ENCODE data around the gene OPA3.
A peak's percentile ranks its signal among the peaks of the same experiment; 100 is the strongest.
"Not testable (repeated sequence)": the region's sequence is repeated elsewhere in the genome, so short reads cannot be mapped to it uniquely, and the experiment has no call there.

Gene OPA3

DNA sequence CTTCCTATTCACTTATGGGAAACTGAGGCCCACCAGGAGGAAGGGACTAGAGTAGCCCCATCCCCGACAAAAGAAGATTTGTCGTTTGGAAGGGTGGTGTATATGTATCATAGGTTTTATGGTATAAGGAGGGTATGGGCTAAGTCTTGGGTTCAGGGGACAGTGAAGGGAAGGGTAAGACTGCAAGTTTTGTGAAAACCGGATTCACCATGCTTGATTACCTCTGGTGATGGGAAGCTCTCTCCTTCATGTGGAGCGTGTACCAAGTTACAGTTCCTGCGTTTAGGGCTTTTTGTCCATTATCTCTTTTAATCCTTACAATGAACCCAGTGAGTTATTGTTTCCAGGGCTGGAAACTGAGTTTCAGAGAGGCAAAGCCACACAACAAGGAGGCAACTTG, 73.5 kb downstream of the OPA3 start:
- DNase-seq: no peak
- Histone ChIP-seq H3K4me3 (ENCODE audit: insufficient read depth in 1 of 2, low read depth in 1 of 2, low read length in 2 of 2) (no peak overlapping the region), H3K27me3 (ENCODE audit: control insufficient read depth in 1 of 2, insufficient read depth in 1 of 2, low read length in 2 of 2) (no peaks in the 10 kb centered on the region), H3K79me1 (replicated peaks; ENCODE audit: low read length, poor library complexity, severe bottlenecking) (peaks cover 2% of the 10 kb centered on the region), H2AFZ (ENCODE audit: low read depth, low read length) (no peak overlapping the region), H3K18ac (ENCODE audit: low read depth in 1 of 2, low read length in 2 of 2) (no peak overlapping the region), H2BK120ac (ENCODE audit: low read depth, low read length) (no peak overlapping the region), H4K8ac (ENCODE audit: low read length) (no peak overlapping the region), H4K91ac (ENCODE audit: low read length) (no peak overlapping the region), H2AK5ac (ENCODE audit: low read length, severe bottlenecking) (no peak overlapping the region), H3K9me3 (ENCODE audit: control insufficient read depth, low read length) (no peaks in the 10 kb centered on the region), H3K4ac (ENCODE audit: low read depth in 1 of 2, low read length in 2 of 2) (no peak overlapping the region), H2BK15ac (ENCODE audit: low read depth, poor library complexity, severe bottlenecking) (no peak overlapping the region), H3K36me3 (ENCODE audit: control insufficient read depth in 1 of 2, insufficient read depth in 2 of 2, low read depth in 1 of 2, low read length in 2 of 2) (peaks cover 0 to 20% of the 10 kb centered on the region in 2 experiments), H2BK5ac (ENCODE audit: low read depth, low read length, poor library complexity, severe bottlenecking) (no peak overlapping the region), H3K4me2 (ENCODE audit: low read length, poor library complexity, severe bottlenecking) (no peak overlapping the region), H3K9ac (ENCODE audit: low read length) (no peak overlapping the region), H3K27ac (ENCODE audit: low read length, poor library complexity, severe bottlenecking) (no peak overlapping the region), H2BK12ac (ENCODE audit: low read length in 2 of 2) (no peak overlapping the region), H3K23ac (ENCODE audit: low read length in 2 of 2) (no peak overlapping the region), H3K14ac (ENCODE audit: low read length in 2 of 2) (no peak overlapping the region), H3K4me1 (ENCODE audit: control insufficient read depth, insufficient read depth, low read depth, low read length) (peaks cover 21% of the 10 kb centered on the region)
- 97% methylated on average over 5 of the region's 5 CpGs for WGBS

DNA sequence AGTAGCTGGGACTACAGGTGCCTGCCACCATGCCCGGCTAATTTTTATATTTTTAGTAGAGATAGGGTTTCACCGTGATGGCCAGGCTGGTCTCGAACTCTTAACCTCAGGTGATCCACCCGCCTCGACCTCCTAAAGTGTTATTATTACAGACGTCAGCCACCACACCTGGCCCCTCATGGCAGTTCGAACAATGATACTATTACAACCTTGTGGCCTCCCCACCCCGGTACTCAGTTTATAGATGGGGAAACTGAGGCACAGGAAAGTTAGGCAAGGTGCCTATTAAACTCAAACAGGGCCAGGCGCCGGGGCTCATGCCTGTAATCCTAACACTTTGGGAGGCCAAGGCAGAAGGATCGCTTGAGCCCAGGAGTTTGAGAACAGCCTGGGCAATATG, 74.2 kb downstream of the OPA3 start:
- Histone ChIP-seq H3K4me1 (ENCODE audit: control insufficient read depth, insufficient read depth, low read depth, low read length) (peaks cover 20% of the 10 kb centered on the region), H3K36me3 (ENCODE audit: control insufficient read depth in 1 of 2, insufficient read depth in 2 of 2, low read depth in 1 of 2, low read length in 2 of 2) (peaks cover 0 to 12% of the 10 kb centered on the region in 2 experiments)
- 95% methylated on average over 8 of the region's 11 CpGs for WGBS
- not testable (repeated sequence) for H3K14ac ChIP-seq (ENCODE audit: low read length in 2 of 2); H3K4me2 ChIP-seq (ENCODE audit: low read length, poor library complexity, severe bottlenecking); H3K9ac ChIP-seq (ENCODE audit: low read length); H3K18ac ChIP-seq (ENCODE audit: low read depth in 1 of 2, low read length in 2 of 2); H4K91ac ChIP-seq (ENCODE audit: low read length); H3K4me3 ChIP-seq (ENCODE audit: insufficient read depth in 1 of 2, low read depth in 1 of 2, low read length in 2 of 2); H2AFZ ChIP-seq (ENCODE audit: low read depth, low read length); H4K8ac ChIP-seq (ENCODE audit: low read length); H2BK5ac ChIP-seq (ENCODE audit: low read depth, low read length, poor library complexity, severe bottlenecking); H3K27me3 ChIP-seq (ENCODE audit: control insufficient read depth in 1 of 2, insufficient read depth in 1 of 2, low read length in 2 of 2); H3K4ac ChIP-seq (ENCODE audit: low read depth in 1 of 2, low read length in 2 of 2); H2BK12ac ChIP-seq (ENCODE audit: low read length in 2 of 2); H2BK15ac ChIP-seq (ENCODE audit: low read depth, poor library complexity, severe bottlenecking); H3K27ac ChIP-seq (ENCODE audit: low read length, poor library complexity, severe bottlenecking); H3K23ac ChIP-seq (ENCODE audit: low read length in 2 of 2); H3K9me3 ChIP-seq (ENCODE audit: control insufficient read depth, low read length); H3K79me1 ChIP-seq (replicated peaks; ENCODE audit: low read length, poor library complexity, severe bottlenecking); H2BK120ac ChIP-seq (ENCODE audit: low read depth, low read length); DNase-seq; H2AK5ac ChIP-seq (ENCODE audit: low read length, severe bottlenecking)

DNA sequence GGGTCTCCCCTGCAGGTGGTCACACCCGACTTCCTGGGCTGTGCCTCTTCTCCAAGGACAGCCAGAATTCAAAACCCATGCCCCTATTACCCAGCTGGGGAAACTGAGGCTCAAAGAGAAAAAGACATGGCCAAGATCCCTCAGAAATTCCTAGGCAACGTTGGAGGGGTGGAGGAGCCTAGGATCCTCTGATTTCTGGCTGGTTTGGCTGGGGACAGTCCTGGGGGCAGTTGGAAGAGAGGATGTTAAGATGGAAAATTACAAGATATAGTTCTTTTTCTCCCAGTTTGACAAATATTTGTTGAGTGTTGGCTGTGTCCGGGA, 74.9 kb downstream of the OPA3 start:
- Histone ChIP-seq H3K4me1 (ENCODE audit: control insufficient read depth, insufficient read depth, low read depth, low read length) (peaks cover 18% of the 10 kb centered on the region), H4K91ac (ENCODE audit: low read length) (peak overlapping the region; percentile 93), H3K36me3 (ENCODE audit: control insufficient read depth in 1 of 2, insufficient read depth in 2 of 2, low read depth in 1 of 2, low read length in 2 of 2) (peaks cover 0 to 8% of the 10 kb centered on the region in 2 experiments), H2BK12ac (ENCODE audit: low read length in 2 of 2) (peak overlapping the region; percentile 31 to 54), H2BK5ac (ENCODE audit: low read depth, low read length, poor library complexity, severe bottlenecking) (peak overlapping the region; percentile 48), H3K79me1 (replicated peaks; ENCODE audit: low read length, poor library complexity, severe bottlenecking) (peaks cover 2% of the 10 kb centered on the region), H3K9ac (ENCODE audit: low read length) (peak overlapping the region; percentile 70), H3K14ac (ENCODE audit: low read length in 2 of 2) (peak overlapping the region in 1 of 2 experiments; percentile 78), H2AK5ac (ENCODE audit: low read length, severe bottlenecking) (peak overlapping the region; percentile 1), H3K4me2 (ENCODE audit: low read length, poor library complexity, severe bottlenecking) (peak overlapping the region; percentile 59), H3K18ac (ENCODE audit: low read depth in 1 of 2, low read length in 2 of 2) (peak overlapping the region; percentile 14 to 81), H3K27me3 (ENCODE audit: control insufficient read depth in 1 of 2, insufficient read depth in 1 of 2, low read length in 2 of 2) (no peaks in the 10 kb centered on the region), H4K8ac (ENCODE audit: low read length) (peak overlapping the region; percentile 66), H3K9me3 (ENCODE audit: control insufficient read depth, low read length) (no peaks in the 10 kb centered on the region), H3K4ac (ENCODE audit: low read depth in 1 of 2, low read length in 2 of 2) (peak overlapping the region; percentile 59 to 64), H2AFZ (ENCODE audit: low read depth, low read length) (no peak overlapping the region), H3K23ac (ENCODE audit: low read length in 2 of 2) (no peak overlapping the region), H2BK120ac (ENCODE audit: low read depth, low read length) (peak overlapping the region; percentile 39), H3K4me3 (ENCODE audit: insufficient read depth in 1 of 2, low read depth in 1 of 2, low read length in 2 of 2) (peak overlapping the region; percentile 53 to 71), H3K27ac (ENCODE audit: low read length, poor library complexity, severe bottlenecking) (peak overlapping the region; percentile 66), H2BK15ac (ENCODE audit: low read depth, poor library complexity, severe bottlenecking) (no peak overlapping the region)
- DNase-seq: peak; percentile 23
- WGBS: 23% methylated on average over 2 of the region's 3 CpGs

DNA sequence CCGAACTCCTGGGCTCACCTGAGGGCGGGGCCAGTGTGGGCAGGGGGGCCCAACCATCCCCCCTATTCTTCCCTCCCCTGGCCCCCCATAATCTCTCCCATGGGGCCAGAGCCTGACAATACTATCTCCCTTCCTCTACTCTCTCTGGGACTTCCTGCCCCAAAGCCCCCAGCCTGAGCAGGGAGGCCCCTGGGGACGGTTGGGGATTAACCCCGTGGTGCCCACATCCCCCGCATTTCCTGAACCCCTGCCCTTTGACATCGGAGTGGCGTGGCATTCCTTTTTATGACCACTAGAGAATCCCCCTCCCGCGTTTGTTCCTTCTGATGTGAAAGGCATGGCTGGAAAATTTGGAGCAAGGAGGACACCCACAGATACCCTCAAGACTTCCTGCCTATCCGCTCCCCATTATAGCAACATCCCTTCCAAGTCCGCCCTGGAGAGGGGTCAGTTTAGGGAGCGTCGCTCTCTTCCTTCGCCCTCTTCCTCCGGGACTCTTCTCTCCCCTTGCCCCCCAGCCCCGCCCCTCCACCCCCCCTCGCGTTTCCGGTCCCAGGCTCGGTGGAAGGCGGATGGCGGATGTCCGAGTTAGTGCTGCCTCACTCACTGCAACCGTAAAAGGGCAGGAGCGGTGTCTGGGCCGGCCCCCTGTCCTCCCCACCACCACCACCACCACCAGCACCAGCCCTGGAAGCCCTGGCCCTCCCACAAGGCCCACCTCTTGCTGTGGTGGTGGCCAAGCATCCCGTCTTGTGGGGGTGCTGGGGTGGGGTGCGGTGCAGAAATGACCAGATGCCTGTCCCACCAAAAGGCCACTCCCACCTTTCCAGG, 75.5 kb downstream of the OPA3 start:
- H3K79me1 ChIP-seq (replicated peaks; ENCODE audit: low read length, poor library complexity, severe bottlenecking): peaks cover 2% of the 10 kb centered on the region
- peak overlapping the region; percentile 80 for H3K27ac ChIP-seq (ENCODE audit: low read length, poor library complexity, severe bottlenecking)
- H3K23ac ChIP-seq (ENCODE audit: low read length in 2 of 2): peak overlapping the region in 1 of 2 experiments; percentile 34
- H2BK120ac ChIP-seq (ENCODE audit: low read depth, low read length): peak overlapping the region; percentile 65
- no peak overlapping the region for H2AFZ ChIP-seq (ENCODE audit: low read depth, low read length)
- peak overlapping the region; percentile 66 for H4K8ac ChIP-seq (ENCODE audit: low read length)
- H3K4me1 ChIP-seq (ENCODE audit: control insufficient read depth, insufficient read depth, low read depth, low read length): peaks cover 16% of the 10 kb centered on the region
- peak overlapping the region; percentile 59 to 64 for H3K4ac ChIP-seq (ENCODE audit: low read depth in 1 of 2, low read length in 2 of 2)
- H3K14ac ChIP-seq (ENCODE audit: low read length in 2 of 2): peak overlapping the region in 1 of 2 experiments; percentile 79
- no peaks in the 10 kb centered on the region for H3K9me3 ChIP-seq (ENCODE audit: control insufficient read depth, low read length)
- H3K9ac ChIP-seq (ENCODE audit: low read length): peak overlapping the region; percentile 90
- peak overlapping the region; percentile 93 for H4K91ac ChIP-seq (ENCODE audit: low read length)
- H2BK15ac ChIP-seq (ENCODE audit: low read depth, poor library complexity, severe bottlenecking): peak overlapping the region; percentile 71
- peak overlapping the region; percentile 31 to 88 for H2BK12ac ChIP-seq (ENCODE audit: low read length in 2 of 2)
- peak overlapping the region; percentile 71 for H2BK5ac ChIP-seq (ENCODE audit: low read depth, low read length, poor library complexity, severe bottlenecking)
- H3K27me3 ChIP-seq (ENCODE audit: control insufficient read depth in 1 of 2, insufficient read depth in 1 of 2, low read length in 2 of 2): no peaks in the 10 kb centered on the region
- 2% methylated on average over 23 of the region's 28 CpGs for WGBS
- peak; percentile 80 for DNase-seq
- H2AK5ac ChIP-seq (ENCODE audit: low read length, severe bottlenecking): peak overlapping the region; percentile 37
- peak overlapping the region; percentile 72 for H3K4me2 ChIP-seq (ENCODE audit: low read length, poor library complexity, severe bottlenecking)
- H3K36me3 ChIP-seq (ENCODE audit: control insufficient read depth in 1 of 2, insufficient read depth in 2 of 2, low read depth in 1 of 2, low read length in 2 of 2): peaks cover 0 to 4% of the 10 kb centered on the region in 2 experiments
- H3K18ac ChIP-seq (ENCODE audit: low read depth in 1 of 2, low read length in 2 of 2): peak overlapping the region; percentile 25 to 90
- H3K4me3 ChIP-seq (ENCODE audit: insufficient read depth in 1 of 2, low read depth in 1 of 2, low read length in 2 of 2): peak overlapping the region; percentile 80 to 88
